GM18517 (cell line): ENCODE results near the gene ELAC2.

Experiments
- ATAC-seq: cut with Tn5 transposase; IDR thresholded peaks from one replicate; pipeline ENCODE4 v1.9.1; 2021; ENCODE audit warnings: mild to moderate bottlenecking, moderate library complexity; ENCODE audit not compliant: unreplicated experiment

The ELAC2 gene

GRCh38 chr17:13017655-13018459 lies at the start of gene ELAC2:
TSS of gene ELAC2 (minus strand) at chr17:13018027. CDS start at chr17:13017947, 80 bp downstream.
- ATAC-seq: peak; percentile 97

DNA sequence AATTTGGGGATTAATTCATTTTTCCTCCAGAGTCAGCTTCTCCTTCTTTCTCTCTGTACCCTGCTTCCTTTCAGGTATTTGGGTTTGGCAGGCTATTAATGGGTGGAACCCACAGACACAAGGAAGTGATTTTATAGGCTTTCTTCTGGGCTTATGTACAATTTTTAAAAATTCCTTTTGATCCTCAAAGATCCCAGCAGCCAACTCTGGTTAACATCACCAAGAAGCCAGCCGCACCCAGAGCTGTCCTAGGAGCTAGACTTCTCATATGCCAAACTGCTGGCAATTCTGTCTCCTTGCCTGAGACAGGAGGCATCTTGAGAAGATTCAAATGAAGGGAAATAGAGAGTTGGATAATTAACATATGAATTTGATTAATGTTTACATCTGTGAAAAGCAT lies 47.2 kb upstream of the ELAC2 start:
- no peak for ATAC-seq

- no peak for ATAC-seq
Observed at GRCh38 chr17:13055131-13055530, 37.3 kb upstream of the ELAC2 start.

DNA sequence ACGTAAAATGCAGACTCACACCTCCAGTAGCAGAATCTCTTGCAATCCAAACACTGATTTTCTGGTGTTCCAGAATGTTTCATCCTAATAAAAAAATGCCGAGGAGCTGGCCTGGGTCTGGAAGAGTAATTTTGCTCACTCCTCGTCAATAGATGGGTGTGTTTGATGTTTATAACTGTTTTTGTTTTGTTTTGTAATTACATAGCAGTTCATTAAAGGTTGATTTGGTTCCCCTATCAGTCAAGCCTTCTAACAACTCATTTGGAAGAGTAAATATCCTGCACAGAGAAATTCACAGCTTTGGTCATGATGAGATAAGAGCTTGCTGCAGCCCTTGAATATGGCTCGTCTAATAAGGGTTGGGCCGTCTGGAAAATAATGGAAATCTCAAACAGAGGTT lies 36.8 kb upstream of the ELAC2 start:
- no peak for ATAC-seq

- no peak for ATAC-seq
Observed at GRCh38 chr17:13051915-13052314, 34.1 kb upstream of the ELAC2 start.

GRCh38 chr17:13047011-13047606 lies 29.3 kb upstream of the ELAC2 start:
- no peak for ATAC-seq

DNA sequence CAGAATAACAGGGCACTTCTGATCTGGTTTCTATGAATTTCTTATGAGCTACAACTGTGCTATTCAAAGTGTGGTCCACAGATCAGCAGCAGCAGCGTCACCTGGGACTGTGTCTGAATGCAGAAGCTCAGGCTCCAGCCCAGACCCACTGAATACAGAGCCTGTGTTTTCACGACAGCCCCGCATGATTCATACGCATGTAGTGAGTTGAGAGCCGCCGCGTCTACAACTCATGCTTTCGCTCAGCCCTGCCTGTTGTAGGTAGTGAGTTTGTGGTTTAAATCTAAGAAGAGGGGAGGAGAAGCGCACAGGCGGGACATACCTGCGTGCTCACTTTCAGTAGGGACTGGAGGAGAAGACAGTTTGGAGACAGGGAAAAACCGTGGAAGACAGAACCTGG lies 28.5 kb upstream of the ELAC2 start:
- ATAC-seq: no peak

DNA sequence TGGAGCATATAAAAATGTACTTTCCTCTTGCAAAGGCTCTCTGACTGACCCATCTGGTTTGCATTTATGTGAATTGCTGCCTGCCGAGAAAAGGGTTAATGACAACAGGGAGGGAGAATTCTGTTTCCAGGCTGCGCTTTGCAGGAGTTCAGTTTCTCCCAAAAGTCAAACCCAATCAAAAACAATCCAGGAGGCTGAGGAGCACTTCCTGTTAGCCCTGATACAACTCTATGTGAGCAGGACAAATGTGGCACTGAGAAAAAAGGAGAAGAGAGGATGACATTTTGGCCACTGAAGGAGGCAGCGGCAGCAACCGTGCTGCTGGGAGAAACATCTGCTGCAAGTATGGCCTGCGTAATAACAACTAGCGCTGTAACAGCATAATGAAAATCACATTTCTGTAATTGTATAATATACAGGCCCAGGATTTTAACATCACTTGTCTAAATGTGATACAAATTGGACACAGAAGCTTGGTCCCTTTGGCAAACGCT lies 26.8 kb upstream of the ELAC2 start:
- no peak for ATAC-seq

DNA sequence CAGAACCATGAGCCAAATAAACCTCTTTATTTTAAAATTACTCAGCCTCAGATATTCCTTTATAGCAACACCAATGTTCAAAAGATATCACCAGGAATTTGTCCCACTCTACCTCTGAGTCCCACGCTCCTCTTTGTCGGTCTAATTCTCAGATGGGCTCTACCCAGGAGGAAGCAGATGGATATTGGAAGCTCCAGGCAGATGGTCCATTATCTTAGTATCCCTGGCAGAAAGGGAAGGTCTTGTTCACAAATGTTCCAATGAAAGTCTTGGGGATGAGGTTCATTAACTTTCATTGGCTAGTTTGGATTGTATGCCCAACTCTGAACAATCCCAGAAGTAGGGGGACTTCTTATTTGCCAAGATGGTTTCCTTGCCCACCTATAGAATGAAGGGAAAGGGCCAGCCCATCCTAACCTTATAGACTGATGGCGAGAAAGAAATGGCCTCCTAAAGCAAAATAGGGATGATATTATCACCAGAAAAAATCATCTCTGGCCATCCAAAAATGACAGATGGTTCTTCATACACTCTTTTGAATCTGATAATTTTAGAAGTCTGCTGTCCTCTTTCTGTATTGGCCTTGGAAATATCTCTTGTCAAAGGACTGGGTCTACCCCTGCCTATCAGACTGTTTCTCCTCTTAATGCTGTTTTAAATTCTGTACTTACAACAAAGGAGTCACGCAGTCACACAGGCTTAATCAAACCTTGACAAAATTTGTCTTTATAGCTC lies 21.3 kb upstream of the ELAC2 start:
- no peak for ATAC-seq

DNA sequence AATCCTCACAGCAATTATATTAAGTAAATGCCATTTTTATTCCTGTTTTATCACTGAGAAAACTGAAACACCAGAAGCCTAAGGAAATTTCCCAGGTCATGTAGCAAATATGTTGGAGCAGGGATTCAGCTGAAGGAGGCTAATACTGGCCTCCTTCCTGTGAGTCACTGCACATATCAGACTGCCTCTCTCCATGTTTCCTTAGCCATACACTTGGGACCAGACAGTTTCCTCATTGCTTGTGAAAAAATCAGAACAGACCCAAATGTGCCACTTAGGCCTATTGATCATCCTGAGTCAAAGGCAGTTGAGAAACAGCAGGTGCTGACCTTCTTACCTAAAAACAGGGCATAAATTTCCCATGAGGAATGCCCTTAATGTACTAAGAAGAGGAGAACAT lies 18.9 kb upstream of the ELAC2 start:
- no peak for ATAC-seq

- no peak for ATAC-seq
Observed at GRCh38 chr17:13035420-13035819, 17.6 kb upstream of the ELAC2 start.

DNA sequence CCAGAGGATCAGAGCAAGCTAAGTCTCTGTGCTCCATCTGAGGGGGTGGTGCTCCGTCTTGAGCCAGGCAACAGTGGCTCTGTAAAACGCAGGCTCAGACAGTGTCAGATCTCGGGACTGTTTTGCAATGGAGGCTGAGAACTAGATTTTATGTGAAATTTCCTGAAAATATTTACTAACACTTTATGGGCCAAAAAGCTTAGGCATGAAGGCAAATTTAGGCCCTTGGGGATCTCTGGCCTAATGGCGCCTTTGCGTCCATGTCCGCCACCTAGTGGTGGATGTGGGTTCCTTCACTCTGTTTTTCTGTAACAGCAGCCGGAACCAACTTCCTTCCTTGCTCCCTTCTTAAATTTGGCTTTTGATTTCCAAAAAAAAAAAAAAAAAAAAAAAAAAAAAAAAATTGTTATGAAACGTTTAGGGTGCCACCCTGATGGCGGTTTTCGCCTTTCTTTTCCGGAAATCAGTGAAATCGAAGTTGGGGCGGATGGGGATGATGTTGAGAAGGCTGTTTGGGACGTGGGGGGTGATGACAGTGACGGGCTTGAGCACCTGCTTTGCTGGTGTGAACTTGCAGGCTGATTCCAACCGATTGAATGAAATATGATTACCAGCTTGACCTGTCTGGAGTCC lies 14.0 kb upstream of the ELAC2 start:
- peak; percentile 70 for ATAC-seq

- ATAC-seq: no peak
Observed at GRCh38 chr17:13030459-13031300, 12.9 kb upstream of the ELAC2 start.

DNA sequence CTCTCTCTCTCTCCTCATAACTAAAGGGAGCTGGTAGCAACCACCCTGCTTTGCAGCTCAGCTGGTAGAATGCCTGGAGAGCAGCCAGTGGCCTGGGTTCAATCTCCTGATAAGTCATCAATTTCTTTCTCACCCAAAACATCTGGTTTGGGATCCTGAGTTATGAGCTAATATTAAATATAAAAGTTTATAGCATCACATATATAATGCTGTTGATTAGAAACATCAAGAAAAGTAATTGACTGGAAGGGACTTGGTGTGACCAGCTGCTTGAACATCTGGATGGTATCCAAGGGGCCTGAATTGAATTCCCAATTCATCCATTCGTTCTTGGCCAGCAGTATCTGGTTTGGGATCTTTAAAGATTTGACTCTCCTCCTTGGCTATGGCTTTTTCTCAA lies 12.2 kb upstream of the ELAC2 start:
- no peak for ATAC-seq

GRCh38 chr17:13029340-13029739 lies 11.5 kb upstream of the ELAC2 start:
- ATAC-seq: no peak

DNA sequence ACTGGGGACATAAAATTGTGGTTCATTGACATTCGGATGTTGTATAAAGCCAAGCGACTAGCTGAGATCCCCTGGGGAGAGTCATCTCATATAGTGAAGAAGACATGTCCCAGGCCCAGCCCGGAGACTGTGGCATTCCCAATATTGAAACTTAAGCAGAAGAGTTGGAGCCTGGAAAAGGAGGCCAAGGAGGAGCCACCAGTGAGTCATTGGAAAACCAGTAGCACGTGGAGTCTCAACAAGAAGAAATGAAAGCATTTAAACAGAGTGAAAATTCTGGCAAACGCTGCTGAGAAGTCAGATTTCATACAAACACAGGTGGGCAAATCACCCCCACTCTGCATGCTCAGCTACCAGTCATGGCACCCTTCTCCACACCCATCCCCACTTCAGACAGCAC lies 9.4 kb upstream of the ELAC2 start:
- ATAC-seq: no peak

- ATAC-seq: no peak
Observed at GRCh38 chr17:13025687-13026086, 7.9 kb upstream of the ELAC2 start.

DNA sequence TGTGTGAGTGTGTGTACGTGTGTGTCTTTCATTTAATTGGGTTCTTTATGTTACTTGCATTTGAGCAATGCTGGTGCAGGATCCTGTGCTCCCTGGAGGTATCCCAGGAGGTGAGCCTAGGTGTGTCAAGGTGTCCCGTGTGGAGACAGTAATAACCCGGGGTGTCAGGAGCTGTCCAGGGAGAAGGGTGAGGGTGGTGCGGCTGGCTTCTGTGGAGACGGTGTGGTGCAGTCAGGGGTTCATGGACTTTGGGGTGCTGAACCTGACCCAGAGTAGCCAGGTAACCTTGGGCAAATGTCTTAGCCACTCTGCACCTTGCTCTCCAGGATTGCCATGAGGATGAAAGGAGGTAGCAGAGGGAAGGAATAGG lies 7.4 kb upstream of the ELAC2 start:
- no peak for ATAC-seq

DNA sequence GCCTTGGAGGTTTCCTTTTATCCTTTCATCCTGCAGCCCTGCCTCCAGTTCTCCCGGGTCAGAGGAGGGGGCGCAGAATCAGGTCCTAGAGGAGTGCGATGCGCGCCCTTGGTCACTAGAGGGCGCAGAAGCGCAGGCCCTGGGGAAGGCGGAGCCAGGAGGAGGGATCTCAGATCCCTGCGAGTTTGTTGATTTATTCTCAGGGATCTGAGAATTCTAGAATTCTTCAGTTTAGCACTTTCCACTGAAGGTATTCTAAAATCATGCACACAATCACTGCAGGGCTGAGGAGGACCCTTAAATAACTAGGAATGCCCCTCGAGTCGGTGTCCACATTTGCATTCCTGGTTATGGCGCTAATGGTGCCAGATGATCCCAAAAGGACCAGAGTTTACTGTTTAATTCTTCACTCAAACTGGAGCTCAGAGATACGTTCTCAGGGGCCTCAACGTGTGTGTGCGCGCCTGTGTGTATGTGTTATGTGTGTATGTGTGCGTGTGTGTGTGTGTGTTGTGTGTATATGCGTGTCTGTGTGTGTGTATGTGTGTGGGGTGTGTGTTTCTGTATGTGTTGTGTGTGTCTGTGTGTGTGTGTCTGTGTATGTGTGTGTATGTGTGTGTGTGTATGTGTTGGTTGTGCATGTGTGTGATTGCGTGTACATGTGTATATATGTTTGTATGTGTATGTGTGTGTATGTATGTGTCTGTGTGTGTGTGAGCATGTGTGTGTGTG lies 6.9 kb upstream of the ELAC2 start:
- ATAC-seq: peak; percentile 61

- no peak for ATAC-seq
Observed at GRCh38 chr17:13024016-13024415, 6.2 kb upstream of the ELAC2 start.
